ENCODE results near the gene PAXIP1. TPM values are rescaled to one million over a fixed set of nuclear protein-coding genes. Genes with fewer than 3 reads are reported as not detected.

PAXIP1 gene
- total RNA-seq, 1 experiment from 2014 or later = 32.6 TPM

DNA sequence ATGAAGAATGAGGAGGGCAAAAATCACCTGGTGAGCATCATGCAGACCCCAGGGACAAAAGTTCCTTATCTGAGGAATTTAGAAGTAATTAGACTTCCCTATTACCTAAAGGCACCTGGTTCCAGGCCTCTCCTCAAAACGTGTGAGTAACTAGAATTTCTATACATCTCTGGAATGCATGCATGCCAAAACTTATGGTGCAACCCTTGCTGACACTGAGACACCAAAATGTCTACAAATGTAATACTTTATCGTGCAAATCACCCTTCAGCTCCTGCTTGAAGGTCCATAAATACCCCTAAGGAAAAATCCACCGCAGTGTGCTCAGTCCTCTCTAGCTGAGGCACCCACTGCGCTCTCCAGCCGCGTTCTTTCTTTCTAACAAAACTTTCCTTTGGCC, 84.2 kb downstream of the PAXIP1 start:
- peaks cover 3 to 5% of the 10 kb centered on the region in 2 experiments for H3K4me1 Mint-ChIP-seq
- no peak overlapping the region for H3K4me2 ChIP-seq (ENCODE audit: insufficient read depth, insufficient read length, low read length)
- H3K27ac Mint-ChIP-seq = no peak overlapping the region
- no peak overlapping the region for H3T11ph ChIP-seq (ENCODE audit: low read length)
- H3K4me1 ChIP-seq (ENCODE audit: insufficient read depth, low read length) = no peaks in the 10 kb centered on the region
- WGBS (ENCODE audit: extremely low coverage, insufficient read length, low lambda C conversion rate) = no CpG with 5 or more reads among the region's 6 CpGs
- H3K4ac ChIP-seq (ENCODE audit: low read depth, low read length) = no peak overlapping the region
- no peaks in the 10 kb centered on the region for H3K79me1 ChIP-seq (ENCODE audit: insufficient read depth, low read depth, low read length, poor library complexity, severe bottlenecking)
- H4K5ac ChIP-seq (ENCODE audit: insufficient read length, low read depth, low read length) = no peak overlapping the region
- peaks cover 0 to 2% (median 0%) of the 10 kb centered on the region in 3 experiments; a peak in 2 of 7 replicates for H3K36me3 Mint-ChIP-seq (ENCODE audit: insufficient read depth in 1 of 3, low read depth in 3 of 3)
- H2AFZ ChIP-seq (ENCODE audit: low read length) = no peak overlapping the region
- DNase-seq = no peak
- H3K23ac ChIP-seq (ENCODE audit: insufficient read length, low read depth, low read length) = no peak overlapping the region
- peaks cover 22% of the 10 kb centered on the region for H3K27me3 Mint-ChIP-seq (ENCODE audit: low read depth)
- no peaks in the 10 kb centered on the region for H4K20me1 ChIP-seq (ENCODE audit: control insufficient read depth, insufficient read depth, insufficient read length)
- H4K91ac ChIP-seq (ENCODE audit: insufficient read length, low read depth, low read length) = no peak overlapping the region
- H3K4me3 Mint-ChIP-seq = no peak overlapping the region
- H3K9me3 Mint-ChIP-seq = peaks cover 0 to 5% of the 10 kb centered on the region in 2 experiments; a peak in 3 of 5 replicates
- no peak overlapping the region for H4K8ac ChIP-seq (replicated peaks; ENCODE audit: insufficient read length, low read depth, low read length)
- no peak overlapping the region for H2AK5ac ChIP-seq (ENCODE audit: insufficient read length, low read length)
- no peaks in the 10 kb centered on the region for H3K9me3 ChIP-seq (ENCODE audit: control insufficient read depth, low read depth, low read length)
- H3K27ac ChIP-seq (ENCODE audit: insufficient read length, low read depth, low read length) = no peak overlapping the region
- H3K27me3 ChIP-seq (ENCODE audit: insufficient read depth, low read length) = no peaks in the 10 kb centered on the region
- H2BK12ac ChIP-seq (ENCODE audit: insufficient read length, low read depth, low read length) = no peak overlapping the region
- H2BK20ac ChIP-seq (ENCODE audit: low read depth, low read length, poor library complexity, severe bottlenecking) = no peak overlapping the region
- H2BK15ac ChIP-seq (ENCODE audit: low read depth, low read length) = no peak overlapping the region
- H3K9ac ChIP-seq (ENCODE audit: extremely low read depth, insufficient read length, low read length) = no peak overlapping the region
- H2BK5ac ChIP-seq (ENCODE audit: insufficient read length, low read length) = no peak overlapping the region
- H2BK120ac ChIP-seq (ENCODE audit: low read depth, low read length, poor library complexity, severe bottlenecking) = no peak overlapping the region
- H3K18ac ChIP-seq (ENCODE audit: insufficient read length, low read depth, low read length) = no peak overlapping the region
- H3K56ac ChIP-seq (ENCODE audit: insufficient read length, low read depth, low read length) = no peak overlapping the region
- peaks cover 3% of the 10 kb centered on the region for H3K23me2 ChIP-seq (ENCODE audit: insufficient read length, low read depth, low read length, poor library complexity, severe bottlenecking)
- H3K79me2 ChIP-seq (ENCODE audit: insufficient read depth, low read length) = no peaks in the 10 kb centered on the region
- TF ChIP-seq CTCF (conservative IDR thresholded peaks at IDR 0.05) = no peak
- H3K14ac ChIP-seq (ENCODE audit: insufficient read depth, low read length) = no peak overlapping the region
